ENCODE measurements around the gene RAB18.

The RAB18 gene

DNA sequence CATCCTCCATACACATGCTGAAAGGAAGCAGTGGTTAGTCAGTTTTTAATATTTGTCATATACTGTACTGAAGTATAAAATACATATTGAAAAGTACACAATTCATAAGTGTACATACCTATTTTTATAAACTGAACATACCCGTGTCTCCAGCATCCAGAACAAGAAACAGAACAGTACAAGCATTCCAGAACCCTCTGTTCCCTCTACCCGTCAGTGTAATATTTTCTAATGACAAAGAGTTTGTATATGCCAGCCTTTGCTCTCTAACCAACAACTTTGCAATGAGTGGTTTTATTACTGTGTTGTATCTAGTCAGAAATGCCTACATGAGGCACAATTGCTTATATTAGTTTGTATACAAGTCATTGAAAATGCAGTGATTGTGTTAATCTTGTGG is 18.7 kb upstream of the RAB18 start:
- no peak overlapping the region for H3K4me3 ChIP-seq (ENCODE audit: low read length)
- no peak for DNase-seq (ENCODE audit: low read depth)
- TF ChIP-seq CTCF (IDR thresholded peaks at IDR 0.05; ENCODE audit: insufficient read depth, low read depth, low read length, missing control alignments): no peak

GRCh38 chr10:27485986-27486385 is 18.1 kb upstream of the RAB18 start:
- no peak overlapping the region for H3K4me3 ChIP-seq (ENCODE audit: low read length)
- no peak for TF ChIP-seq CTCF (IDR thresholded peaks at IDR 0.05; ENCODE audit: insufficient read depth, low read depth, low read length, missing control alignments)
- peak; percentile 60 for DNase-seq (ENCODE audit: low read depth)

GRCh38 chr10:27490807-27491206 is 13.3 kb upstream of the RAB18 start:
- no peak for TF ChIP-seq CTCF (IDR thresholded peaks at IDR 0.05; ENCODE audit: insufficient read depth, low read depth, low read length, missing control alignments)
- no peak overlapping the region for H3K4me3 ChIP-seq (ENCODE audit: low read length)
- DNase-seq (ENCODE audit: low read depth): peak; percentile 67

DNA sequence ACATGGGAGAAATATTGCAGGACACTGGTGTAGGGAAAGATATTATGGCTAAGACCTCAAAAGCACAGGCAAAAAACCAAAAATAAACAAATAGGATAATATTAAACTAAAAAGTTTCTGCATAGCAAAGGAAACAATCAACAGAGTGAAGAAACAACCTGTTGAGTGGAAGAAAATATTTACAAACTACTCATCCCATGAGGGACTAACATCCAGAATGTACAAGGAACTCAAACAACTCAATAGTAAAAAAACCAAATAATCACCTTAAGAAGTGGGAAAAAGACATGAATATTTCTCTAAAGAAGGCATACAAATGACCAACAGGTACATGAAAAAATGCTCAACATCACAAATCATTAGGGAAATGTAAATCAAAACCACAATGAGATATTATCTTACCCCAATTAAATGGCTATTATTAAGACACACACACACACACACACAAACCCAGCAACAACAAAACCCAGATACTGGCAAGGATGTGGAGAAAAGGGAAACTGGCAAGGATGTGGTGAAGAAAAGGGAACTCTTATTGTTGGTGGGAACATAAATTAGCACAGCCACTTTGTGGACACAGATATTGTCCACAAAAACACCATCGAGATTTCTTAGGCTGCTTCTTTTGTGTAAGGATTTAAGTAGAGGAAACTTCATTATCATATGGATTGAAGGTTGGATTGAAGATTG is 9.8 kb upstream of the RAB18 start:
- H3K4me3 ChIP-seq (ENCODE audit: low read length): no peak overlapping the region

GRCh38 chr10:27496137-27496536 is 8.0 kb upstream of the RAB18 start:
- H3K4me3 ChIP-seq (ENCODE audit: low read length): no peak overlapping the region
- no peak for DNase-seq (ENCODE audit: low read depth)
- no peak for TF ChIP-seq CTCF (IDR thresholded peaks at IDR 0.05; ENCODE audit: insufficient read depth, low read depth, low read length, missing control alignments)

More for the DNA sequence above, 9.8 kb upstream of the RAB18 start:
- DNase-seq (ENCODE audit: low read depth): no peak
- TF ChIP-seq CTCF (IDR thresholded peaks at IDR 0.05; ENCODE audit: insufficient read depth, low read depth, low read length, missing control alignments): no peak

- DNase-seq (ENCODE audit: low read depth): no peak
- TF ChIP-seq CTCF (IDR thresholded peaks at IDR 0.05; ENCODE audit: insufficient read depth, low read depth, low read length, missing control alignments): no peak
- H3K4me3 ChIP-seq (ENCODE audit: low read length): no peak overlapping the region
These were observed 4.0 kb upstream of the RAB18 start for GRCh38 chr10:27500096-27500495.

GRCh38 chr10:27500886-27501285 is 3.2 kb upstream of the RAB18 start:
- H3K4me3 ChIP-seq (ENCODE audit: low read length): no peak overlapping the region
- TF ChIP-seq CTCF (IDR thresholded peaks at IDR 0.05; ENCODE audit: insufficient read depth, low read depth, low read length, missing control alignments): no peak
- DNase-seq (ENCODE audit: low read depth): peak; percentile 95

All from epithelial cell of esophagus (primary cell).